Measurements from ENCODE around the gene BLTP1.

- TF ChIP-seq, protein P1, sequence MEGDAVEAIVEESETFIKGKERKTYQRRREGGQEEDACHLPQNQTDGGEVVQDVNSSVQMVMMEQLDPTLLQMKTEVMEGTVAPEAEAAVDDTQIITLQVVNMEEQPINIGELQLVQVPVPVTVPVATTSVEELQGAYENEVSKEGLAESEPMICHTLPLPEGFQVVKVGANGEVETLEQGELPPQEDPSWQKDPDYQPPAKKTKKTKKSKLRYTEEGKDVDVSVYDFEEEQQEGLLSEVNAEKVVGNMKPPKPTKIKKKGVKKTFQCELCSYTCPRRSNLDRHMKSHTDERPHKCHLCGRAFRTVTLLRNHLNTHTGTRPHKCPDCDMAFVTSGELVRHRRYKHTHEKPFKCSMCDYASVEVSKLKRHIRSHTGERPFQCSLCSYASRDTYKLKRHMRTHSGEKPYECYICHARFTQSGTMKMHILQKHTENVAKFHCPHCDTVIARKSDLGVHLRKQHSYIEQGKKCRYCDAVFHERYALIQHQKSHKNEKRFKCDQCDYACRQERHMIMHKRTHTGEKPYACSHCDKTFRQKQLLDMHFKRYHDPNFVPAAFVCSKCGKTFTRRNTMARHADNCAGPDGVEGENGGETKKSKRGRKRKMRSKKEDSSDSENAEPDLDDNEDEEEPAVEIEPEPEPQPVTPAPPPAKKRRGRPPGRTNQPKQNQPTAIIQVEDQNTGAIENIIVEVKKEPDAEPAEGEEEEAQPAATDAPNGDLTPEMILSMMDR (IDR thresholded peaks at IDR 0.05; ENCODE audit: low read depth, low read length): no peak
- TF ChIP-seq MAX (IDR thresholded peaks at IDR 0.05; ENCODE audit: low read depth, low read length): no peak
Measured at GRCh38 chr4:122195718-122196117, 43.6 kb downstream of the BLTP1 start.

Data from NB4 (cell line).